ENCODE data around the gene ABHD17C.

The ABHD17C gene

DNA sequence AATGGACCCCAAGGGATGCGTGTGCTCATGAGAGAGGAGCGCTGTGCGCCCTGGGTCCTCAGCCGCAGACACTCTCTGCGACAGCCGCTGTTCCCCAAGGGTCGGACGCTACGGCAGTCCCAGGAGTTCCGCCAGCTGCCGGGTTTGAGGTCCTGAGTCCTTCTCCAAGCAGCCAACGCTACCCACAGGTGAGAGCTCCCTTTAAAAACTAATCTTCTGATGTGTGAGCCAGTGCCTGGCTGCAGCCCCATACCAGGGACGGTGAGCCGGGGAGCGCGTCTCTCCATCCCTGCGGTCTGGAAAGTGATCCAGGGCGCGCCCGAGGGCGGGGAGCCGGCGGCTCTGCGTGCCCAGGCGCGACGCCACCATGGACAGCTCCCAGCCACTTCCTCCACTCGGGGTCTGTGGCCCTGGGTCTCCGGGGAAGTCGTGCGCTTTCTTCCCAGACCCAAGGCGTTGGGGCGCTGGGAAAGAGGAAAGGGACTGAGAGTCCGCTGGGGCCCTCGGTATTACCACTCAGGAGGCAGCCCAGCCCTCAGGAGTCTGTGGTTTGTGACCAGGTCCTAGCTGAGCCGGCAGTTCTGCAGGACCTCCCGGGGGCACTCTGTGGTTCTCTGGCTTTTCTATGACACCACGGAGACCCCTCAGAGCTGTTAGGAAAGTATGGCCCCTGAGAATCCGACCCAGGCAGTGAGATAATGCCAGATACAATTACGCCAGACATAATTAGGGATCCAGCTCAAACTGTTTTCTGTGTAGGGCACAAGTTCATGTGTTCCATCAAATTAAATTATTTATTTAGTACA lies 85.5 kb downstream of the ABHD17C start:
- Histone ChIP-seq H3K4me3 (ENCODE audit: low read depth in 1 of 2, low read length in 1 of 2) (no peak overlapping the region), H3K27me3 (peaks cover 90% of the 10 kb centered on the region), H3K36me3 (no peaks in the 10 kb centered on the region), H3K9me3 (no peaks in the 10 kb centered on the region), H3K27ac (no peak overlapping the region), H3K4me1 (ENCODE audit: control insufficient read depth in 1 of 2, insufficient read depth in 1 of 2, low read depth in 1 of 2, low read length in 1 of 2) (peaks cover 5 to 9% of the 10 kb centered on the region in 2 experiments)
- TF ChIP-seq, protein P1, sequence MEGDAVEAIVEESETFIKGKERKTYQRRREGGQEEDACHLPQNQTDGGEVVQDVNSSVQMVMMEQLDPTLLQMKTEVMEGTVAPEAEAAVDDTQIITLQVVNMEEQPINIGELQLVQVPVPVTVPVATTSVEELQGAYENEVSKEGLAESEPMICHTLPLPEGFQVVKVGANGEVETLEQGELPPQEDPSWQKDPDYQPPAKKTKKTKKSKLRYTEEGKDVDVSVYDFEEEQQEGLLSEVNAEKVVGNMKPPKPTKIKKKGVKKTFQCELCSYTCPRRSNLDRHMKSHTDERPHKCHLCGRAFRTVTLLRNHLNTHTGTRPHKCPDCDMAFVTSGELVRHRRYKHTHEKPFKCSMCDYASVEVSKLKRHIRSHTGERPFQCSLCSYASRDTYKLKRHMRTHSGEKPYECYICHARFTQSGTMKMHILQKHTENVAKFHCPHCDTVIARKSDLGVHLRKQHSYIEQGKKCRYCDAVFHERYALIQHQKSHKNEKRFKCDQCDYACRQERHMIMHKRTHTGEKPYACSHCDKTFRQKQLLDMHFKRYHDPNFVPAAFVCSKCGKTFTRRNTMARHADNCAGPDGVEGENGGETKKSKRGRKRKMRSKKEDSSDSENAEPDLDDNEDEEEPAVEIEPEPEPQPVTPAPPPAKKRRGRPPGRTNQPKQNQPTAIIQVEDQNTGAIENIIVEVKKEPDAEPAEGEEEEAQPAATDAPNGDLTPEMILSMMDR (IDR thresholded peaks at IDR 0.05) = no peak

DNA sequence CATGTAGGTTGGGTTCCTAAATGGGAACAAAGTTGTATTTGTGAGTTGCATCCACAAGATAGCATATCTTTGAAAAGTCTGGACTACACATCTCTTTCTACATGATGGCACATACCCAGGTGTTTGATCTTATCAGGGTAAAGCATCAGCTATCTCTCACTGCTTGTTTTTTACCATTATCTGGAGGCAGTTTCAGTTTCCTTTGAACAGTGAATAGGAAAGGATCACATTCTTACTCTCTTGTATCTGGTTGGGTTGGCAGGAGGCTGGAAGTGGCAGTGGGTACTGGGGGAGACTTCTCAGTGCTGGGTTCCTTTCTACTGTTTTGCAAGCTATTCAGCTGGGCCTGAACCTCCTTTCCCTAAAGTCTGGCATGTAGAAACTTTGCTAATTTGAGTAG lies 88.2 kb downstream of the ABHD17C start:
- H3K9me3 ChIP-seq = no peaks in the 10 kb centered on the region
- no peak overlapping the region for H3K4me3 ChIP-seq (ENCODE audit: low read depth in 1 of 2, low read length in 1 of 2)
- TF ChIP-seq, protein P1 (IDR thresholded peaks at IDR 0.05) = no peak
- no peaks in the 10 kb centered on the region for H3K36me3 ChIP-seq
- H3K27ac ChIP-seq = no peak overlapping the region
- peaks cover 5 to 9% of the 10 kb centered on the region in 2 experiments for H3K4me1 ChIP-seq (ENCODE audit: control insufficient read depth in 1 of 2, insufficient read depth in 1 of 2, low read depth in 1 of 2, low read length in 1 of 2)
- H3K27me3 ChIP-seq = peaks cover 97% of the 10 kb centered on the region

DNA sequence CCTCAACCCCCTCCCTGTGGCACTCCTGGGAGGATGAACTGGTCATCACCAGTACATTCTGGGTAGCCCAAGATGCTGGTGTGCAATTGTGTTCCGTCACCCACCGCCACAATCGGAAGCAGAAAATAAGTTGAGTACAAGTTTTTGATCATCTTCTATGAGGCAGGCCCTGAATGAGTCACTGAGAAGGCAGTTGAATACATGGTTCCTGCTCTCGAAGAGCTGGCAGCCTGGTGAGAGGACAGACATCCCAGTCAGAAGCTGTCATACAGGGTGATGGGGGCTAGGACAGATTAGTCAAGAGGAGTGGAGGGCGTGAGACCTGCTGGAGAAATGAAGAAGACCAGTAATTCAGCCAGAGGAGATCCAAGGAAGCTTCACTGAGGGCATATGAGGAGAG lies 90.2 kb downstream of the ABHD17C start:
- TF ChIP-seq, protein P1 (IDR thresholded peaks at IDR 0.05) = no peak
- H3K36me3 ChIP-seq = no peaks in the 10 kb centered on the region

DNA sequence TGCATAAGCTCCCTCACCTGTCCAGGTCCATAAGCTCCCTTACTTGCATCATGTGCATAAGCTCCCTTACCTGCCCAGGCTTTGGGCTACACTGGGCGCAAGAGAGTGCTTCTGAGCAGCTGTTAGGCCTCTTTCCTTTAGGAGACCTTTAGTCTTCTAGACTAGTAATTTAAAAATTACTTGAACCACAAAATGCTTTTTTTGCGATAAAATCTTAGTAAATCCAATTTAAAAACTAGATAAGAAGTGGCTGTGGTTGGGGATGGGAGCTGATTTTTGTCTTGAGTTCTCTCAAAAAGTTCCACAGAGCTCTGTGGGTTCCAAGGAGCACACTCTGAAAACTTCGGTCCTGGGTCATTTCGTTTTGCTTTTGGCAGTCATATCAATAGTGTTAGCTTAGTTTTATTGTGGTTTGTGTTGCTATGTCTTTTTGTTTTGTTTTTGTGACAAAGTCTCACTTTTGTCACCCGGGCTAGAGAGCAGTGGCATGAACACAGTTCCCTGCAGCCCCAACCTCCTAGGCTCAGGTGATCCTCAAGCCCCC lies 90.8 kb downstream of the ABHD17C start:
- TF ChIP-seq, protein P1 (IDR thresholded peaks at IDR 0.05) = no peak
- Histone ChIP-seq H3K4me1 (ENCODE audit: control insufficient read depth in 1 of 2, insufficient read depth in 1 of 2, low read depth in 1 of 2, low read length in 1 of 2) (no peaks in the 10 kb centered on the region), H3K9me3 (no peaks in the 10 kb centered on the region), H3K36me3 (no peaks in the 10 kb centered on the region), H3K27me3 (peaks cover 93% of the 10 kb centered on the region), H3K27ac (no peak overlapping the region), H3K4me3 (ENCODE audit: low read depth in 1 of 2, low read length in 1 of 2) (no peak overlapping the region)

More for the DNA sequence above, 90.2 kb downstream of the ABHD17C start:
- Histone ChIP-seq H3K4me3 (ENCODE audit: low read depth in 1 of 2, low read length in 1 of 2) (no peak overlapping the region), H3K27ac (no peak overlapping the region), H3K9me3 (no peaks in the 10 kb centered on the region), H3K4me1 (ENCODE audit: control insufficient read depth in 1 of 2, insufficient read depth in 1 of 2, low read depth in 1 of 2, low read length in 1 of 2) (no peaks in the 10 kb centered on the region), H3K27me3 (peaks cover 93% of the 10 kb centered on the region)

DNA sequence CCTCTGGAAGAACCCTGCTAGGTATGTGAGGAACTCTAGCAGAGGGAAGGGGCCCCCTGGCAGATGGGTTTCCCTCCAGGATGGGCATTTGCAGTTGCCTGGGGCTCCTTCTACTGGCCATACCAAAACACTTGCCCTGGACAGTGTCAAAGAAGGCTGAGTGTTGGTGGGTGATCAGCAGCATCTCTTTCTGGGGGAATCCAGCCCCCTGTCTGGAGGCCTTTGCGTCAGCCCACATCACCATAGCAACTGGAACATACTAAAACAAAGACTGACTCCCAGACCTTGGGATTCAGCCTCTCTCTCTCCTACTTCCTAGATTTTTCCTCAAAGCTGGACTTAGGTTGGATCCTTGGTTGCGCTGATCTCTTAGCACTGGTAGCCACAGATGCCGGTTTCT lies 92.2 kb downstream of the ABHD17C start:
- peaks cover 93% of the 10 kb centered on the region for H3K27me3 ChIP-seq
- TF ChIP-seq, protein P1 (IDR thresholded peaks at IDR 0.05) = no peak
- no peaks in the 10 kb centered on the region for H3K36me3 ChIP-seq
- H3K27ac ChIP-seq = no peak overlapping the region
- H3K9me3 ChIP-seq = no peaks in the 10 kb centered on the region
- H3K4me1 ChIP-seq (ENCODE audit: control insufficient read depth in 1 of 2, insufficient read depth in 1 of 2, low read depth in 1 of 2, low read length in 1 of 2) = no peaks in the 10 kb centered on the region
- H3K4me3 ChIP-seq (ENCODE audit: low read depth in 1 of 2, low read length in 1 of 2) = no peak overlapping the region

Data from neutrophil (primary cell).